ENCODE results near the gene CAPSL.

DNA sequence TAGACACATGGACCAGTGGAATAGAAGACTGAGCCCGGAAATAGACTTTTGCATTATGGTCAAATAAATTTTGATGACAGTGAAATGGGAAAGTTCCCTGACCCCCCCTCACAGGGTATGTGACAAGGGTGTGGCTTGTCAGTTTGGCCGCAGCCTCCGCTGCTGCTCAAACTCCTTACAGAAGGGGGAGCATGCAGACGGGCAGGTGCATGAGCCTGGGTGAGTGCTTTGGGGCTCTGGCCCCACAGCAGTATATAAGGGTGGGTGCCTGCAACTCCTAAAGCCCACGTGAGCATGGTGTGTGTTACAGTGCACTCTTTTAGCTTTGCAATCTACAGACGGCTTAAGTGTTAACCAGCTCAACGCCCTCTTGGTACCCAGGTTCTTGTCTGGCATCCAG is 21.9 kb upstream of the CAPSL start:
- no peak for TF ChIP-seq EZH2 (IDR thresholded peaks at IDR 0.05; ENCODE audit: insufficient read depth, poor library complexity, severe bottlenecking)
- TF ChIP-seq EZH2phosphoT487 (IDR thresholded peaks at IDR 0.05; ENCODE audit: insufficient read depth, low read depth): no peak
